CD4-positive, alpha-beta T cell treated with Interferon gamma for 1 hour (primary cell): Measurements from ENCODE around the gene LAD1.

Experiments used
- DNase-seq: peaks from one replicate; pipeline ENCODE4 v3.0.0-alpha.2; 2020

LAD1 gene

DNA sequence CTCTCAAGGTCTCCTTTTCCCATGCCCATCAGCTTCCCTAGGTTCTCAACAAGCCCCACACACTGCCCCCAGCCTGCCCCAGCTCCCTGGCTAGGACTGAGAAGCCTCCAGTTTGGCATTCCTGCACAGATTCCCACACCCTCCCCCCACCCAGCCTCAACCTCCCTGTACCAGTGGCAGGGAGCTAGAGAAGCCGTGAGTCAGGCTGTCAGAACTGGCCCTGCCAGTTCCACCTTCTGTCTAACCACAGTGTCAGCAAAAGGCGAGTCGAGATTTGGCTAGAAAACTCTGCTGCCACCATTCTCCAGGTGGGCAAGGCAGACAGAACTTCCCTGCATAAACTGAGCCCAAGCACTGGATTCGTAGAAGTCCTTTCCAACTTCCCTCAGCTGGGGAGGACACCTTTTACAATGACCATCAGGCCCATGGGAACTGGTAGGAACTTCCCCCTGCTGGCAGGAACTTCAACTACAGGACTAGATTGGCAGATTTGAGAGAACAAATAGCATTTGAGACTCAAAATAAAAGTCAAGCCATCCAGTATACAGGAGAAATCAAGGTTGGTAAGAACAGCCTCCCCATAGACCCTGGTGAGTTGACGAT is 52.7 kb downstream of the LAD1 start:
- DNase-seq, result no peak

DNA sequence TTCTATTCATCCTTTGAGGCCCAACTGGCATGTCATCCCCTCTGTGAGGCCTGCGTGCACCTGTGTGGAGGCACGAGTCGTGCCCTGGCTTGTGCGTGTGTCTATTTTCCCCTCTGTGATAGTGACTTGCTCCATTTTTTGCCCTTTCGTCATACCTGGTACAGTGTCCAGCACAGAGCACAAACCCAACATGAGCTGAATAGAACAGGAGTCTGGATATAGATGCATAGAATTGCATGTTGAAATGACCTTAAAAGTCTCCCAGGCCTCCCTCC is 54.1 kb downstream of the LAD1 start:
- no peak for DNase-seq

DNA sequence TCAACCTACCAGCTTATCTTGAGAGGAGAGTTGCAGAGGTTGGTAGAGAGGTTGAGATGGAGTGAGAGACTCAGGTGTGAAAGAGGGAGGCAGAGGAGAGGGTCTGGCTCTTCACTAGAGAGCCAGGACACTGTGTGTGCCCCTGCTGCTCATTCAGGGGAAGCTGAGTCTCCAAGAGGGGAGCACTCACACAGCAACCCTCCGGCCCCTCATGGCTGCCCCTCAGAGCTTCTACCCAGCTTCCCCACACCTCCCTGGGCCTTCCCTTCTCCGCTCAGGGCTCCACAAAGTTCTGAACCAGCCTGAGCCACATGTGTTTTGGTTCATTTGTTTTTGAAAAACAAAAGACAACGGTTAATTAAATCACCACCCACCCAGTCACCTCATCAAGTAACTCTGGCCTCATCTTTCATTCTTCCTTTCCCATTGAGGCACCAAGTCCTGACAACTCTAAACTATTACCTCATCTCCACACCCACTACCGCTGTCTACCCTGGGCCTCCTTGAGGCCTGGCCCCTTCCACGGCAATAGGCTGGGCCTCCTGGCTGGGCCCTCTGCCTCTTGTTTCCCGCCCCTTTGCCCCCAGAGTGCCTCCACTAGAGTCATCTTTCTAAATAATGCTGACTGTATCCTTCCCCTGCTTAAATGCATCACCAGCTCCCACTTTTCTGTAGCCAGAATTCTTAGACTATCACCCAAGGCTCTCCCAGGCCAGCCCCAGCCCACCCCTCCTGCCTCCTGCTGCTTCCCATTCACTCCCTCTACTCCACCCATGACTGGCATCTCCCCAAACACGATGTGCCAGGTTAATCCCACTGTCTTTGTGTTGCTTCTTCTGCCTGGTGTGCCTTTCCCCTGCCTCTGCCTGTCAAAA is 54.7 kb downstream of the LAD1 start:
- no peak for DNase-seq

DNA sequence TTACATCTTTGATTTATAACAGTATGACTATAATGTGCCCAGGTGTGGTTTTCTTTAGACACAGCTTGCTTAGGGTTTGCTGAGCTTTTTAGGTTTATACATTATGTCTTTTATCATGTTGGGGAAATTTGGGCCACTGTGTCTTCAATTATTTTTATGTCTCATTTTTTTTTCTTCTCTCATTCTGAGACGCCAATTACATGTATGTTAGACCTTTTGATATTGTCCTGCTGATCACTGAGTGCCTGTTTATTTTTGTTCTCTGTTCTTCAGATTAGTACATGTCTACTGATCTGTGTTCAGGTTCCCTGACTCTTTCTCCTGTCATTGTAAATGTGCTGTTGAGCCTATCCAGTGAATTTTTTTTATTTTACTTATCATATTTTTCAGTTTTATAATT is 57.7 kb downstream of the LAD1 start:
- no peak for DNase-seq

DNA sequence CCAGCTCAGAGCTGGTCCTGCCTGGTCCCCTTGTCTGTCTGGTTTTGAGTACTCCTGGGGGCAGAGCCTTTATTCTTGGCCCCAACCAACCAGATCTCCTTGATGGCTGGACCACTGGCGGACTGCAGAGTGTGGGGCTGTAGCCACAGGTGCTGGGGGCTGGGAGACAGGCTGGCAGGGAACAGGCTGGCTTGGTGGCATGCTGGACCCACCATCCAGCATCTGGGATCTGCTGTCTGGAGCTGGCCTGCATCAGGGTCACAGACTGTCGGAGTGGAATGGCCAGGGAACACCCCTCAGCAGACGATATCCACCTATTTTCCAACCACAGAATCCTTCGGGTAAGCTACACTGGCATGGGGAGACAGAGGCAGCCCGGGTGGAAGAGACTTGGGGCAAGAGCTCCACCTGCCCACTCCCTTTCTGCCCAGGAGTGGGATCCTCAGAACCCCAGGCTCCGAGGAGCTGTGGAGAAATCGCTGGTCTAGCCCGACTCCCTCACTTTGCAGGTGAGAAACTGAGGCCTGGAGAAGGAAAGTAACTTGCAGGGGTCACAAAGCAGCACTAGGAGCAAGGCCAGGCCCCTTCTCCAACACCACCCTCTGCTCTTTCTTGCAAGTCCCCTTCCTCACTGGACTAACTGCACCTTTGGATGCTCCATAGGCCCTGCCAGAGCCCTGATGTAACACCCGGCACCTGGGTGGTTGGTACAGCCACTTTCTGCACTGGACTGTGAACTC is 62.2 kb downstream of the LAD1 start:
- no peak for DNase-seq

DNA sequence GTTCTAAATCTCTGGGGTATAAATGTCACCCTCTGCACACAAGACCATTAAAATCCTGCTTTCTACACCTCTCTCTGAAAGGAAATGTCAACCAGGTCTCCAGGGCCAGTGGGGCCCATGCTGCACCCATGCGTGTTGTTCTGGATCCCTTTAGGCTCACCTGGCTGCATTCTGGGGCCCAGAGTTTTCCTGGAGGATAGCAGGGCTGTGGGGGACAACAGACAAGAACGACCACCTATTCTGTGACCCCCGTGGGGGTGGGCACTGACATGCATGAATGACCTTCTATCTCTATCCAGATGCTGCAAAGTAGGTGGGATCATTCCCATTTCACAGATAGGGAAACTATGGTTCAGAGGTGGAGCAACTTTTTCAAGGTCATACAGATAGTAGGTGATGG is 63.2 kb downstream of the LAD1 start:
- no peak for DNase-seq

DNA sequence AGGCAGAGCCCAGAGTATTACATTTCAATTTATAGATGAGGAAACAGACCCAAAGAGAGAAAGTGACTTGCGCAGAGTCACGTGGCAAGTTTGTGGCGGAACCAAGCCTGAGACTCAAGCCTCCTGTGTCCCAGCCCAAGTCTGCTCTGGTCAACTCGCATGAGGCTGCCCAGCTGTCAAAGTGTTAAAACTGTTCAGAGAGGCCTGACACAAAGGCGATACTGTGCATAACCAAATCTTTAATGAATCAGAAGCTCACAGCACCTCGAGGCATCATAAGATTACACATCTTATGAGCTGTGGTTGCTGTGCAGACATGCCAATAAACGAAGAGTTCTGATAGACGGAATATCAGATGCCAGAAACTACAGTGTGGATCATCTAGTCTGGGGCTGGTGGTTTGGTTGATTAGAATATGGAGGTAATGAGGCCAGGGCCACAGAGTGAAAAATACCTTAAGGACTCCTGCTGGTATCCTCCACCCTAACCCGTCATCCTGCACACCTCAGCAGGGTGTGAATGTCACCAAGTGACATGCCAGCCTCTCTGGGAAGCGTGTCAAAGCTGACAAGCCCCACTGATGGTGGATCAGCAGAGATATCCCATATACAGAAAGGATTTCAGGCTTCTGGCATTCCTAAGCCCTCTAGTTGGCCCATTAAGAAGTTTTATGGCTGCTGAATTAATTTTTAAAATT is 63.8 kb downstream of the LAD1 start:
- no peak for DNase-seq

DNA sequence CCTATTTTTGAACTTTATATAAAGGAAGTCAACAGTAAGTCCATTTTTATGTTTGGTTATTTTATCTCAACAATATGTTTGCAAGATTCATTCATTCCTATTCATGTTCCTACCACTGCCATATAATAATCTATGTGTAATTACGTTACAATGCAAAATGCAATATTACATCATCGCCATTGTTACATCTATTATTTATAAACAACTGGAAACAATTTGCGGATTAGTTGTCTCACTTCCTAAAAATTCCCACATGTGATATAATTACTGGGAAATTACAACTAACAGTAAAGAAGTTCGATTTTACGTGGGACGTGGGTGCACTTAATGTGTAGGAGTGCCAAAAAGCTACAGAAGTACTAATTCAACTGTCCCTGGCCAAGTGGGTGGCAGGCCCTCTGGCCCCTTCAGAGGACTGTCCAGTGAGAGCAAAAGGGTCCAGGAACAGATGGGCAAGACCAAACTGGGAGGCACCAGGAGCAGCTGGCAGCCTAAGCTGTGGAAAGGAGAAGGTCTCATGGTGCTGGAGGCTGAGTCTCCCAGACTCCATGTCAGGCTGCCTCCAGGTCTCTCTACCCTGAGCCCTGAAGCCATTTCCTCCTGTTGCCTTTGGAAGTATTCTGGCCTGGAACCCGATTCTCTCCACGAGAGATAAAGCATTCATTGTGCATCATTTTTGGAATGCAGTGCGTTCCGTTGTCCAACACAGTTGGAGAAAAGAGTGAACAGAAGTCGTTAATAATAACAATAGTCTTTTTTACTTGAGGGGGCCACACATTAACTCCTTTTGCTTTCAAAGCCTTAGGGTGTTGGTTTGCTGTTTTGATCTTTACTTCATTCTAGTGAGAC is 64.6 kb downstream of the LAD1 start:
- no peak for DNase-seq

DNA sequence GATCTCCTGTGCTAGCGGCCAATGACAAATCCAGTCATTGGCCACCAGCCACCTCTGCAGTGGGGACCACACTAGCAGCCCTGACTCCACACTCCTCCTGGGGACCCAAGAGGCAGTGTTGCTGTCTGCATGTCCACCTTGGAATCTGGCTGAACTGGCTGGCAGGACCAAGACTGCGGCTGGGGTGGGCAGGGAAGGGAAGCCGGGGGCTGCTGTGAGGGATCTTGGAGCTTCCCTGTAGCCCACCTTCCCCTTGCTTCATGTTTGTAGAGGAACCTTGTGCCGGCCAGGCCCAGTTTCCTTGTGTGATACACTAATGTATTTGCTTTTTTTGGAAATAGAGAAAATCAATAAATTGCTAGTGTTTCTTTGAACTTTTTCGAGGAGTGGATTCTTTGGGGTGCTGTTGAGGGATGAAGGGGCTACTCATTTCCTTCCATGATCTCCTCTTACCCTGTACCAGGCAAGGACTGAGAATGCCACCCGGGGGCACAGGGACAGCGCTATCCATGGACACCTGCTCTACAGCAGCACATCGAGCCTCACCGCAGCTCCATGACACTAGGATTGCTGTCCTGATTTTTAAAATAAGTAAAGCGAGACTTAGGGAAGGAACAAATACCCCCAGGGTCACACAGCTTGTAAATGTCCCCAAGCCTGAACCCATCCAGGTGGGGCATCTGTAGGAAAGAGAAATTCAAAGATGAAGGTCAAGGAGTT is 66.3 kb downstream of the LAD1 start:
- DNase-seq, result no peak

DNA sequence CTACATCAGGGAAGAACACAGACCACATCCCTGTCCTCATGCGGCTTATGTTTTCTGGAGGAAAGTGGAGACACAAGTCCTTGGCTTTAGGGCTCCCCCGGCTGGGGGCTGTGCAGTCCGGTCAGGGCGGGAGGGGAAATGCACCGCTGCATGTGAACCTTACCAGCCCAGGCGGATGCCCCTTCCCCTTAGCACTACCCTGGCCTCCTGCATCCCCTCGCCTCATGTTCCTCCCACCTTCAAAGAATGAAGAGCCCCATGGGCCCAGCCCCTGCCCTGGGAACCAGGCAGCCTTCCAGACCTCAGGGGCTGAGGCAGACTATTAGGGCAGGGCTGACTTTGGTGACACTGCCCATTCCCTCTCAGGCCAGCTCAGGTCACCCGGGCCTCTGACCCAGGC is 67.1 kb downstream of the LAD1 start:
- DNase-seq, result no peak

DNA sequence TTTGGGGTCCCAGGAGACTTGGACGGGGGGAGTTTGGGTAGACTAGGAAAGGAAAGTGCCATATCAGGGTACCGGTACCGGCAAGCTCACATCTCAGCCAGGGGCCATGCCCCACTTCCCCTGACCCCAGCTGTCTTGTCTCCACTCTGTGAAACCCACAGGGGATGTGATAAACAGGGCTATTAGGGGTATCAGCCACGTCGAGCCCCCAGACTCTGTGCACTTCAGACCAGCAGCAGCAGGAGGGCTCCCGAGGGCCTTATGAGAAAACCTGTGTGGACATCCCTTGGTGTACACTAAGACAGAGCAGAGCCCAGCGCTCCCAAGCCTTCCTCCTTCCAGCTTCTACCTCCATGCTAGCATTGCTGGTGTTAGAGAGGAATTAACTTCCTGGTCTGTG is 68.0 kb downstream of the LAD1 start:
- DNase-seq, result no peak
